GM23338 (cell line): Measurements from ENCODE around the gene DCHS1. TPM values are rescaled to one million over a fixed set of nuclear protein-coding genes. Genes with fewer than 3 reads are reported as not detected.

Source experiments
- ATAC-seq: fragments of 200-7000 bp; cut with Tn5 transposase; 3 replicates; pipeline ENCODE4 v1.9.1; 2020
- DNase-seq: peaks from one replicate; pipeline ENCODE4 v3.0.0-alpha.2; 2015; ENCODE audit warnings: low spot score
- H2AFZ ChIP-seq: fragments of 200-600 bp; sonication (generic); 2 replicates; pipeline ENCODE4 v1.8.0; 2016; ENCODE audit warnings: antibody characterized with exemption, mild to moderate bottlenecking, moderate library complexity
- H3F3A ChIP-seq: fragments of 200-600 bp; sonication (generic); replicated peaks from 2 replicates; pipeline ENCODE4 v1.8.0; 2017; ENCODE audit warnings: antibody characterized with exemption, mixed run types, low read depth
- H3K27ac ChIP-seq: fragments of 200-600 bp; sonication (generic); 2 replicates; pipeline ENCODE4 v1.6.1; 2016; ENCODE audit warnings: low read depth
- H3K27me3 ChIP-seq: fragments of 200-600 bp; sonication (generic); 2 replicates; pipeline ENCODE4 v1.8.0; 2016; ENCODE audit warnings: mild to moderate bottlenecking, mixed run types, moderate library complexity; ENCODE audit not compliant: insufficient read depth
- H3K36me3 ChIP-seq: fragments of 200-600 bp; sonication (generic); 2 replicates; pipeline ENCODE4 v1.8.0; 2016; ENCODE audit warnings: mild to moderate bottlenecking; ENCODE audit not compliant: insufficient read depth
- H3K4me1 ChIP-seq: fragments of 200-600 bp; sonication (generic); 2 replicates; pipeline ENCODE4 v1.8.0; 2016; ENCODE audit warnings: mild to moderate bottlenecking, moderate library complexity; ENCODE audit not compliant: insufficient read depth
- H3K4me2 ChIP-seq: fragments of 200-600 bp; sonication (generic); 2 replicates; pipeline ENCODE4 v1.7.1; 2017; ENCODE audit warnings: mixed run types
- H3K4me3 ChIP-seq: fragments of 200-600 bp; sonication (generic); 2 replicates; pipeline ENCODE4 v1.6.1; 2016; ENCODE audit warnings: mixed run types
- H3K79me2 ChIP-seq: fragments of 200-600 bp; sonication (generic); replicated peaks from 2 replicates; pipeline ENCODE4 v1.8.0; 2017; ENCODE audit warnings: mild to moderate bottlenecking; ENCODE audit not compliant: insufficient read depth
- H3K9me2 ChIP-seq: fragments of 200-600 bp; sonication (generic); 2 replicates; pipeline ENCODE4 v1.8.0; 2017; ENCODE audit not compliant: insufficient read depth
- H4K20me1 ChIP-seq: fragments of 200-600 bp; sonication (generic); replicated peaks from 2 replicates; pipeline ENCODE4 v1.8.0; 2017; ENCODE audit warnings: mild to moderate bottlenecking; ENCODE audit not compliant: insufficient read depth
- H3K27ac Mint-ChIP-seq: 2 replicates; pipeline ENCODE4 v1.8.0; 2020; ENCODE audit warnings: inconsistent platforms, mild to moderate bottlenecking, moderate library complexity, mixed read lengths
- H3K27me3 Mint-ChIP-seq: 3 replicates; pipeline ENCODE4 v1.8.0; 2022; ENCODE audit warnings: low read depth, mild to moderate bottlenecking, moderate library complexity, mixed read lengths, inconsistent platforms; ENCODE audit not compliant: insufficient read depth, poor library complexity
- H3K36me3 Mint-ChIP-seq: 3 replicates; pipeline ENCODE4 v1.8.0; 2021; ENCODE audit warnings: low read depth, mild to moderate bottlenecking, inconsistent platforms, moderate library complexity, mixed read lengths
- H3K4me1 Mint-ChIP-seq: 3 replicates; pipeline ENCODE4 v1.8.0; 2020; ENCODE audit warnings: mild to moderate bottlenecking, inconsistent platforms, mixed read lengths
- H3K4me3 Mint-ChIP-seq: 3 replicates; pipeline ENCODE4 v1.8.0; 2021; ENCODE audit warnings: moderate library complexity, mild to moderate bottlenecking, inconsistent platforms, mixed read lengths
- H3K9me3 Mint-ChIP-seq: 3 replicates; pipeline ENCODE4 v1.8.0; 2020; ENCODE audit warnings: moderate library complexity, mild to moderate bottlenecking, inconsistent platforms, mixed read lengths
- CREB1 ChIP-seq: fragments of 250-450 bp; sonication (Bioruptor Pico); IDR thresholded peaks from 2 replicates; pipeline ENCODE4 v1.5.0; 2020; ENCODE audit warnings: low read depth, mild to moderate bottlenecking, moderate library complexity
- ETS1 ChIP-seq: IDR thresholded peaks from 2 replicates; pipeline ENCODE4 v1.6.1; 2016; ENCODE audit warnings: antibody characterized with exemption
- JUNB ChIP-seq: IDR thresholded peaks from one replicate; pipeline ENCODE4 v1.6.1; 2016; ENCODE audit warnings: antibody characterized with exemption; ENCODE audit not compliant: unreplicated experiment
- NANOG ChIP-seq: IDR thresholded peaks from 2 replicates; pipeline ENCODE4 v1.6.1; 2016; ENCODE audit warnings: antibody characterized with exemption, borderline replicate concordance
- STAT1 ChIP-seq: IDR thresholded peaks from one replicate; pipeline ENCODE4 v1.6.1; 2016; ENCODE audit warnings: antibody characterized with exemption; ENCODE audit not compliant: unreplicated experiment
- ZNF114 ChIP-seq: fragments of 250-450 bp; sonication (Bioruptor Pico); IDR thresholded peaks from 2 replicates; pipeline ENCODE4 v1.5.0; 2020; ENCODE audit warnings: mild to moderate bottlenecking, moderate library complexity
- ZNF462 ChIP-seq: fragments of 250-450 bp; sonication (Bioruptor Pico); IDR thresholded peaks from 2 replicates; pipeline ENCODE4 v1.5.0; 2020; ENCODE audit warnings: mild to moderate bottlenecking, moderate library complexity
- polyA plus RNA-seq: library from polyadenylated mRNA; unstranded; fragments of >200 nt; fragmentation: Nextera tagmentation; extraction: Ambion mirVana; gene quantifications from 2 replicates; pipeline ENCODE4 v1.2.1, GENCODE V29; 2016
- total RNA-seq: library from RNA; depleted of rRNA; stranded (reverse); fragments of >200 nt; shearing (Covaris generic); gene quantifications from 2 replicates; pipeline ENCODE4 v1.2.3, GENCODE V29; 2014
- TF ChIP-seq, protein P1 (sequence below), 2 experiments: fragments of 200-600 bp in 1 of 2; sonication (generic) in 1 of 2; conservative IDR thresholded peaks; 2 replicates each; pipeline versions ENCODE4 v1.5.1 to v1.6.1; 2016 to 2017; ENCODE audit warnings: antibody characterized with exemption in 2 of 2, low read depth in 2 of 2, mild to moderate bottlenecking in 2 of 2, moderate library complexity in 1 of 2
- TF ChIP-seq, protein P2 (sequence below): IDR thresholded peaks from one replicate; pipeline ENCODE4 v1.6.1; 2018; ENCODE audit warnings: antibody characterized with exemption; ENCODE audit not compliant: unreplicated experiment

DCHS1 gene
- total and polyA plus RNA-seq, 2 experiments from 2014 or later = 2.3 to 20.7 TPM

DNA sequence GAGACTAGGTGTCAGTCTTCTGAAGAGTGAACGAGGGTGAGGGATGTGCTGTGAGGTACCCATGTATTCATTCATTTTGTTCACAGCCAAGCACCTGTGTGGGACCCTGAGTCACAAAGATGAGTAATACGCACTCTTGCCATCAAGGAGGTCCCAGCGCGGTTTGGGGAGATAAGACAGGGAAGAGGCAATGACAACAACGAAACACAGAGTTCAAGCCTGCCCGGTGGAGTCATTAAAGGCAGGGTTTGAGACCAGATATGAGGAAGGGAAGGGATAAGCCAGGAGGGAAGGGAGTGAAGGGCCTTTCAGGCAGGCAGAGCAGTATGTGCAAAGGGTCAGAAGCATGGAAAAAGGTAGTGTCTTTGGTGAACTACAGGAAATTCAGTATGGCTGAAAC, 4.6 kb downstream of the DCHS1 start:
- Histone ChIP-seq H3K27ac (no peak overlapping the region), H3K27me3 (peaks cover 42% of the 10 kb centered on the region), H3K4me2 (no peak overlapping the region), H3F3A (0 out of 2 replicates have a peak, but pooled peaks cover under 1% of the 10 kb centered on the region), H3K36me3 (no peaks in the 10 kb centered on the region), H3K9me2 (no peaks in the 10 kb centered on the region), H4K20me1 (no peaks in the 10 kb centered on the region; the same call in 1 of the 2 replicates), H3K79me2 (no peaks in the 10 kb centered on the region), H3K4me1 (peaks cover 13% of the 10 kb centered on the region; the same call in 1 of the 2 replicates), H2AFZ (no peak overlapping the region), H3K4me3 (no peak overlapping the region)
- no peaks in the 10 kb centered on the region for H3K36me3 Mint-ChIP-seq
- H3K4me1 Mint-ChIP-seq = no peaks in the 10 kb centered on the region
- TF ChIP-seq ETS1 = no peak
- no peak for TF ChIP-seq STAT1
- no peak for TF ChIP-seq JUNB
- H3K4me3 Mint-ChIP-seq = no peak overlapping the region
- no peaks in the 10 kb centered on the region for H3K9me3 Mint-ChIP-seq
- ATAC-seq (no peak), DNase-seq (no peak)
- no peak overlapping the region for H3K27ac Mint-ChIP-seq
- H3K27me3 Mint-ChIP-seq = peaks cover 1% of the 10 kb centered on the region

GRCh38 chr11:6650104-6650503, 5.5 kb downstream of the DCHS1 start:
- Mint-ChIP-seq H3K9me3 (no peaks in the 10 kb centered on the region), H3K4me3 (no peak overlapping the region), H3K4me1 (no peaks in the 10 kb centered on the region), H3K27me3 (no peaks in the 10 kb centered on the region), H3K36me3 (no peaks in the 10 kb centered on the region), H3K27ac (no peak overlapping the region)
- Histone ChIP-seq H4K20me1 (no peaks in the 10 kb centered on the region; the same call in 1 of the 2 replicates), H3K4me1 (peaks cover 13% of the 10 kb centered on the region; the same call in 1 of the 2 replicates), H3K27ac (no peak overlapping the region), H3K9me2 (no peaks in the 10 kb centered on the region), H3K27me3 (peaks cover 39% of the 10 kb centered on the region), H2AFZ (no peak overlapping the region), H3F3A (no peaks in the 10 kb centered on the region), H3K36me3 (no peaks in the 10 kb centered on the region), H3K4me3 (no peak overlapping the region), H3K4me2 (no peak overlapping the region), H3K79me2 (no peaks in the 10 kb centered on the region)
- ATAC-seq = no peak
- no peak for DNase-seq
- TF ChIP-seq STAT1 (no peak), ZNF114 (CRISPR knock-in tag) (no peak), CREB1 (no peak), ZNF462 (CRISPR knock-in tag) (no peak), NANOG (no peak), JUNB (no peak)
- TF ChIP-seq, protein P1, sequence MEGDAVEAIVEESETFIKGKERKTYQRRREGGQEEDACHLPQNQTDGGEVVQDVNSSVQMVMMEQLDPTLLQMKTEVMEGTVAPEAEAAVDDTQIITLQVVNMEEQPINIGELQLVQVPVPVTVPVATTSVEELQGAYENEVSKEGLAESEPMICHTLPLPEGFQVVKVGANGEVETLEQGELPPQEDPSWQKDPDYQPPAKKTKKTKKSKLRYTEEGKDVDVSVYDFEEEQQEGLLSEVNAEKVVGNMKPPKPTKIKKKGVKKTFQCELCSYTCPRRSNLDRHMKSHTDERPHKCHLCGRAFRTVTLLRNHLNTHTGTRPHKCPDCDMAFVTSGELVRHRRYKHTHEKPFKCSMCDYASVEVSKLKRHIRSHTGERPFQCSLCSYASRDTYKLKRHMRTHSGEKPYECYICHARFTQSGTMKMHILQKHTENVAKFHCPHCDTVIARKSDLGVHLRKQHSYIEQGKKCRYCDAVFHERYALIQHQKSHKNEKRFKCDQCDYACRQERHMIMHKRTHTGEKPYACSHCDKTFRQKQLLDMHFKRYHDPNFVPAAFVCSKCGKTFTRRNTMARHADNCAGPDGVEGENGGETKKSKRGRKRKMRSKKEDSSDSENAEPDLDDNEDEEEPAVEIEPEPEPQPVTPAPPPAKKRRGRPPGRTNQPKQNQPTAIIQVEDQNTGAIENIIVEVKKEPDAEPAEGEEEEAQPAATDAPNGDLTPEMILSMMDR (conservative IDR thresholded peaks at IDR 0.05; ENCODE audit: low read depth in 2 of 2) = no peak
- TF ChIP-seq, protein P2, sequence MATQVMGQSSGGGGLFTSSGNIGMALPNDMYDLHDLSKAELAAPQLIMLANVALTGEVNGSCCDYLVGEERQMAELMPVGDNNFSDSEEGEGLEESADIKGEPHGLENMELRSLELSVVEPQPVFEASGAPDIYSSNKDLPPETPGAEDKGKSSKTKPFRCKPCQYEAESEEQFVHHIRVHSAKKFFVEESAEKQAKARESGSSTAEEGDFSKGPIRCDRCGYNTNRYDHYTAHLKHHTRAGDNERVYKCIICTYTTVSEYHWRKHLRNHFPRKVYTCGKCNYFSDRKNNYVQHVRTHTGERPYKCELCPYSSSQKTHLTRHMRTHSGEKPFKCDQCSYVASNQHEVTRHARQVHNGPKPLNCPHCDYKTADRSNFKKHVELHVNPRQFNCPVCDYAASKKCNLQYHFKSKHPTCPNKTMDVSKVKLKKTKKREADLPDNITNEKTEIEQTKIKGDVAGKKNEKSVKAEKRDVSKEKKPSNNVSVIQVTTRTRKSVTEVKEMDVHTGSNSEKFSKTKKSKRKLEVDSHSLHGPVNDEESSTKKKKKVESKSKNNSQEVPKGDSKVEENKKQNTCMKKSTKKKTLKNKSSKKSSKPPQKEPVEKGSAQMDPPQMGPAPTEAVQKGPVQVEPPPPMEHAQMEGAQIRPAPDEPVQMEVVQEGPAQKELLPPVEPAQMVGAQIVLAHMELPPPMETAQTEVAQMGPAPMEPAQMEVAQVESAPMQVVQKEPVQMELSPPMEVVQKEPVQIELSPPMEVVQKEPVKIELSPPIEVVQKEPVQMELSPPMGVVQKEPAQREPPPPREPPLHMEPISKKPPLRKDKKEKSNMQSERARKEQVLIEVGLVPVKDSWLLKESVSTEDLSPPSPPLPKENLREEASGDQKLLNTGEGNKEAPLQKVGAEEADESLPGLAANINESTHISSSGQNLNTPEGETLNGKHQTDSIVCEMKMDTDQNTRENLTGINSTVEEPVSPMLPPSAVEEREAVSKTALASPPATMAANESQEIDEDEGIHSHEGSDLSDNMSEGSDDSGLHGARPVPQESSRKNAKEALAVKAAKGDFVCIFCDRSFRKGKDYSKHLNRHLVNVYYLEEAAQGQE = no peak
